Nephron progenitor cell (in vitro differentiated cells): Measurements from ENCODE around the gene FAM180A.
"Not testable (repeated sequence)": the region's sequence is repeated elsewhere in the genome, so short reads cannot be mapped to it uniquely, and the experiment has no call there.

Experiments
- DNase-seq: peaks from one replicate; pipeline ENCODE4 v3.0.0; 2021
- H3K27ac Mint-ChIP-seq: 2 replicates; pipeline ENCODE4 v1.8.0; 2021; ENCODE audit warnings: mild to moderate bottlenecking, moderate library complexity, mixed read lengths
- H3K27me3 Mint-ChIP-seq: 2 replicates; pipeline ENCODE4 v1.8.0; 2021; ENCODE audit warnings: mild to moderate bottlenecking, low read depth, mixed read lengths; ENCODE audit not compliant: poor library complexity
- H3K36me3 Mint-ChIP-seq: 2 replicates; pipeline ENCODE4 v1.8.0; 2021; ENCODE audit warnings: low read depth, mixed read lengths
- H3K4me1 Mint-ChIP-seq: 2 replicates; pipeline ENCODE4 v1.8.0; 2021; ENCODE audit warnings: mixed read lengths
- H3K4me3 Mint-ChIP-seq: 2 replicates; pipeline ENCODE4 v1.8.0; 2021; ENCODE audit warnings: mild to moderate bottlenecking, moderate library complexity, mixed read lengths
- H3K9me3 Mint-ChIP-seq: 2 replicates; pipeline ENCODE4 v1.8.0; 2021; ENCODE audit warnings: mild to moderate bottlenecking, moderate library complexity, mixed read lengths
- TF ChIP-seq, protein P1 (sequence below): fragments of 200-600 bp; sonication (generic); IDR thresholded peaks from 2 replicates; pipeline ENCODE4 v1.5.0; 2021; ENCODE audit warnings: antibody characterized with exemption

Gene FAM180A

DNA sequence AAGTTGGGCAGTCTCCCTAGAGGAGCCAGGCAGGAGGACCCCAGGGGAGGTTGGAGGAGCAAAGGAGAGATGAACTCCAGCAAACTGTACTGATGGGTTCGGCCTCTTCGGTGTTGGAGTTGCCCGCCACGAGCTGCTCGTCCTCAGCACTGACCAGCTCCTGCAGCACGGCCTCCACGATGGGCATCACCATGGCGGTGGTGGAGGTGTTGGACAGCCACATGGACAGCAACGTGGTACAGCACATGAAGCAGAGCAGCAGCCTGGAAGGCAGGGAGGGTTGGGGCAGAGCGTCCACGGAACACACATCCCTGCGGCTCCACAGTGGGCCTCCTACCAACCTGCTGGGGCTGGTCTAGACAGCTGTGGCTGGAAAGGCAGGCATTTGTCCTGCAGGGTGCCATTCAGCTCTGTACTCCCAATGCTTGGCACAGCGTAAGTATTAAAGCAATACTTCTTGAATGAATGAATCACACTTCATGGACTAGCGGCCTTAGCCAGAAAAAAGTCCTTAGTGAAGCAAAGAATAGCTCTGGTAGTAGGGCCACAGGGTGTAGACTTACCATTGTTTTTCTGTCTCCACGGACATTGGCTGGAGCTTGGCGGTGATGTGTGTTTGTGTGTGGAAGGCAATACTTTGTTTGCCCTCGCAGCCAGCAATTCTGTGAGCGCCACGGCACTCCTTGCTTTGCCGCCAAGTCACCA lies 42.4 kb downstream of the FAM180A start:
- H3K9me3 Mint-ChIP-seq, result peaks cover 3% of the 10 kb centered on the region
- H3K4me3 Mint-ChIP-seq, result no peak overlapping the region
- H3K4me1 Mint-ChIP-seq, result peaks cover 20% of the 10 kb centered on the region
- peaks cover 8% of the 10 kb centered on the region for H3K36me3 Mint-ChIP-seq
- no peak overlapping the region for H3K27ac Mint-ChIP-seq
- TF ChIP-seq, protein P1, sequence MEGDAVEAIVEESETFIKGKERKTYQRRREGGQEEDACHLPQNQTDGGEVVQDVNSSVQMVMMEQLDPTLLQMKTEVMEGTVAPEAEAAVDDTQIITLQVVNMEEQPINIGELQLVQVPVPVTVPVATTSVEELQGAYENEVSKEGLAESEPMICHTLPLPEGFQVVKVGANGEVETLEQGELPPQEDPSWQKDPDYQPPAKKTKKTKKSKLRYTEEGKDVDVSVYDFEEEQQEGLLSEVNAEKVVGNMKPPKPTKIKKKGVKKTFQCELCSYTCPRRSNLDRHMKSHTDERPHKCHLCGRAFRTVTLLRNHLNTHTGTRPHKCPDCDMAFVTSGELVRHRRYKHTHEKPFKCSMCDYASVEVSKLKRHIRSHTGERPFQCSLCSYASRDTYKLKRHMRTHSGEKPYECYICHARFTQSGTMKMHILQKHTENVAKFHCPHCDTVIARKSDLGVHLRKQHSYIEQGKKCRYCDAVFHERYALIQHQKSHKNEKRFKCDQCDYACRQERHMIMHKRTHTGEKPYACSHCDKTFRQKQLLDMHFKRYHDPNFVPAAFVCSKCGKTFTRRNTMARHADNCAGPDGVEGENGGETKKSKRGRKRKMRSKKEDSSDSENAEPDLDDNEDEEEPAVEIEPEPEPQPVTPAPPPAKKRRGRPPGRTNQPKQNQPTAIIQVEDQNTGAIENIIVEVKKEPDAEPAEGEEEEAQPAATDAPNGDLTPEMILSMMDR, result no peak
- peaks cover 8% of the 10 kb centered on the region for H3K27me3 Mint-ChIP-seq
- no peak for DNase-seq

DNA sequence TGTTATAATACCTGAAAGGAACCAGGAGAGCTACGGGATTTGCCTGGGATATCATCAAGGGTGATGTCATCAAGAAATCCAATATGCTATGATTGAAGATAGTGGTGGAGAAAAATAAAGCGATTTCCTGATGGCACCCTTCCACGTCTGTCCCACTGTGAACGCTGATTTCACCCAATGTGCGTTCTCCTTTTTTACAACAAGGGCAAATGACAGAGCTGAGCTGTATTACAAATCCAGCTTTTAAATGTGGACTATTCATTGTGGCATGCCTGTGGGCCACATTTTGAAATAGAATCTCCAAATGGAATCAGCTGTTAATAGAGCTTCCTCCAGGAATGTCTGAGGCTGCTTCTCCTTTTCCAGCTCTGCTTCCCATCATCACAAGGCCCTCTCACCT lies 43.9 kb downstream of the FAM180A start:
- Mint-ChIP-seq H3K27me3 (peaks cover 8% of the 10 kb centered on the region), H3K4me1 (peaks cover 16% of the 10 kb centered on the region), H3K36me3 (peaks cover 17% of the 10 kb centered on the region), H3K27ac (no peak overlapping the region), H3K9me3 (peaks cover 3% of the 10 kb centered on the region), H3K4me3 (no peak overlapping the region)
- TF ChIP-seq, protein P1, result no peak
- no peak for DNase-seq

DNA sequence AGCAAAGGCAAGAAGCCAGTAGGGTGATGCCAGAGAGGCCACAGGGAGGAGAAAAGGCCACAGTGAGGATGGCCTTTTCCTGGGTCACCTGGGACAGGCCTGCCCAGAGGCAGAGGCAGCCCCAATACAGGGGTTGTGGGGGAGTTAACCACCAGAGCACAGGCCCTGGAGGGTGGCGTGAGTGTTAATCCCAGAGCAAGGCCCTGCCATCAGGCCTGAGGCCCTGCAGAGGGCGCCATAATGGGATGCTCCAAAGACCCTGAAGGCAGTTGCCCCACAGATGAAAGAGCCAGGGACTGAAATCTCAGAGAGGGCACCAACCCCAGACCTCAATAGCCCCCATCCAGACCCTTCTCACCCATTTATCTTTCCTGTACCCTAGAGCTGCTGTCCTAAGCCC lies 44.5 kb downstream of the FAM180A start:
- Mint-ChIP-seq H3K36me3 (peaks cover 16% of the 10 kb centered on the region), H3K27ac (no peak overlapping the region), H3K4me1 (peaks cover 15% of the 10 kb centered on the region), H3K9me3 (no peaks in the 10 kb centered on the region), H3K4me3 (no peak overlapping the region), H3K27me3 (peaks cover 10% of the 10 kb centered on the region)
- TF ChIP-seq, protein P1, result peak; percentile 10
- no peak for DNase-seq

- Mint-ChIP-seq H3K36me3 (peaks cover 33% of the 10 kb centered on the region), H3K4me3 (no peak overlapping the region), H3K9me3 (no peaks in the 10 kb centered on the region), H3K27ac (peak overlapping the region; percentile 88), H3K4me1 (peaks cover 24% of the 10 kb centered on the region), H3K27me3 (peaks cover 4% of the 10 kb centered on the region)
- TF ChIP-seq, protein P1, result no peak
- no peak for DNase-seq
Measured at GRCh38 chr7:135697276-135698049, 51.1 kb downstream of the FAM180A start.

DNA sequence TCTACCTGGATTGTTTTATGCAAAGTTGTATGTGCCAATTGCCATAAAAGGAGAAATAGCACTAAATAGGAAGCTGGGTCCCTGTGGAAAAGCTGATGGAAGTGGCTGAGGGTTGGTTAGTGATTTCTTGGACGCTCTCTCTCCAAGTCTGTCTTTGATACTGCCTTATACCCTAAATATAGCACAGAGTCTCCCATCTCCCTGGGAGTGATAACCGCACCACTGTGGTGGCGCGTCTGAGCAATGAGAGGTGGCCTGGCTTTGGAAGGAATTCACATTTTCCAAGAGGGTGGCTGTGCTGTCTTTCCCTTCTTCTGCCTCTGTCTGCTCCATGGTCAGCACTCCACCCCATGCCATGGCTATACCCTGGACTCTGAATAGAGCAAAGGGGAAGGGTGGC lies 55.1 kb downstream of the FAM180A start:
- Mint-ChIP-seq H3K27me3 (no peaks in the 10 kb centered on the region), H3K27ac (peak overlapping the region; percentile 44), H3K4me3 (no peak overlapping the region), H3K4me1 (peaks cover 14% of the 10 kb centered on the region), H3K36me3 (peaks cover 47% of the 10 kb centered on the region), H3K9me3 (no peaks in the 10 kb centered on the region)
- TF ChIP-seq, protein P1, result no peak
- DNase-seq, result no peak

GRCh38 chr7:135692606-135693005 lies 56.0 kb downstream of the FAM180A start:
- H3K4me3 Mint-ChIP-seq, DNase-seq, H3K27ac Mint-ChIP-seq, H3K27me3 Mint-ChIP-seq, H3K9me3 Mint-ChIP-seq: not testable (repeated sequence)
- peaks cover 48% of the 10 kb centered on the region for H3K36me3 Mint-ChIP-seq
- H3K4me1 Mint-ChIP-seq, result peaks cover 11% of the 10 kb centered on the region
